GM21447 (cell line): Measurements from ENCODE around the gene MANBA.
A peak's percentile ranks its signal among the peaks of the same experiment; 100 is the strongest.
"Not testable (repeated sequence)": the region's sequence is repeated elsewhere in the genome, so short reads cannot be mapped to it uniquely, and the experiment has no call there.

ENCODE experiments used
- ATAC-seq: cut with Tn5 transposase; IDR thresholded peaks from one replicate; pipeline ENCODE4 v1.9.1; 2021; ENCODE audit not compliant: unreplicated experiment

MANBA gene

GRCh38 chr4:102725229-102725628, 35.5 kb downstream of the MANBA start:
- no peak for ATAC-seq

GRCh38 chr4:102723511-102723910, 37.3 kb downstream of the MANBA start:
- ATAC-seq = no peak

GRCh38 chr4:102722740-102723139, 38.0 kb downstream of the MANBA start:
- no peak for ATAC-seq

- ATAC-seq = not testable (repeated sequence)
These were observed 41.8 kb downstream of the MANBA start for GRCh38 chr4:102718833-102719575.

- ATAC-seq = peak; percentile 47
These were observed 43.2 kb downstream of the MANBA start for GRCh38 chr4:102717448-102718092.

GRCh38 chr4:102715057-102715456, 45.7 kb downstream of the MANBA start:
- no peak for ATAC-seq

- ATAC-seq = not testable (repeated sequence)
These were observed 47.0 kb downstream of the MANBA start for GRCh38 chr4:102713774-102714173.

GRCh38 chr4:102713096-102713495, 47.7 kb downstream of the MANBA start:
- no peak for ATAC-seq

- no peak for ATAC-seq
These were observed 49.8 kb downstream of the MANBA start for GRCh38 chr4:102710986-102711385.

- not testable (repeated sequence) for ATAC-seq
These were observed 51.7 kb downstream of the MANBA start for GRCh38 chr4:102709060-102709459.

GRCh38 chr4:102707150-102707549, 53.6 kb downstream of the MANBA start:
- ATAC-seq = no peak

- no peak for ATAC-seq
These were observed 55.3 kb downstream of the MANBA start for GRCh38 chr4:102705391-102705935.

GRCh38 chr4:102696758-102697157, 64.0 kb downstream of the MANBA start:
- no peak for ATAC-seq

- ATAC-seq = no peak
These were observed 66.0 kb downstream of the MANBA start for GRCh38 chr4:102694791-102695190.

GRCh38 chr4:102693861-102694260, 66.9 kb downstream of the MANBA start:
- ATAC-seq = no peak

GRCh38 chr4:102693262-102693850, 67.4 kb downstream of the MANBA start:
- no peak for ATAC-seq

GRCh38 chr4:102692474-102692873, 68.3 kb downstream of the MANBA start:
- no peak for ATAC-seq

- ATAC-seq = peak; percentile 29
These were observed 72.8 kb downstream of the MANBA start for GRCh38 chr4:102687982-102688433.

- peak; percentile 94 for ATAC-seq
These were observed 73.3 kb downstream of the MANBA start for GRCh38 chr4:102687373-102687981.

- no peak for ATAC-seq
These were observed 75.0 kb downstream of the MANBA start for GRCh38 chr4:102685768-102686167.

GRCh38 chr4:102684610-102685052, 76.1 kb downstream of the MANBA start:
- peak; percentile 21 for ATAC-seq
